GM18505 (cell line): ENCODE results near the gene IPO13.

ENCODE experiments used
- ATAC-seq: cut with Tn5 transposase; IDR thresholded peaks from one replicate; pipeline ENCODE4 v1.9.1; 2021; ENCODE audit not compliant: unreplicated experiment
- POLR2A ChIP-seq: IDR thresholded peaks from 4 replicates; pipeline ENCODE4 v1.6.1; 2011; ENCODE audit warnings: borderline replicate concordance; ENCODE audit not compliant: insufficient read depth, insufficient read length; ENCODE audit errors: extremely low read depth

Gene IPO13

GRCh38 chr1:43935711-43936427 lies 10.9 kb upstream of the IPO13 start:
- no peak for TF ChIP-seq POLR2A
- no peak for ATAC-seq

- TF ChIP-seq POLR2A, result no peak
- ATAC-seq, result no peak
Observed at GRCh38 chr1:43936431-43937151, 10.2 kb upstream of the IPO13 start.

DNA sequence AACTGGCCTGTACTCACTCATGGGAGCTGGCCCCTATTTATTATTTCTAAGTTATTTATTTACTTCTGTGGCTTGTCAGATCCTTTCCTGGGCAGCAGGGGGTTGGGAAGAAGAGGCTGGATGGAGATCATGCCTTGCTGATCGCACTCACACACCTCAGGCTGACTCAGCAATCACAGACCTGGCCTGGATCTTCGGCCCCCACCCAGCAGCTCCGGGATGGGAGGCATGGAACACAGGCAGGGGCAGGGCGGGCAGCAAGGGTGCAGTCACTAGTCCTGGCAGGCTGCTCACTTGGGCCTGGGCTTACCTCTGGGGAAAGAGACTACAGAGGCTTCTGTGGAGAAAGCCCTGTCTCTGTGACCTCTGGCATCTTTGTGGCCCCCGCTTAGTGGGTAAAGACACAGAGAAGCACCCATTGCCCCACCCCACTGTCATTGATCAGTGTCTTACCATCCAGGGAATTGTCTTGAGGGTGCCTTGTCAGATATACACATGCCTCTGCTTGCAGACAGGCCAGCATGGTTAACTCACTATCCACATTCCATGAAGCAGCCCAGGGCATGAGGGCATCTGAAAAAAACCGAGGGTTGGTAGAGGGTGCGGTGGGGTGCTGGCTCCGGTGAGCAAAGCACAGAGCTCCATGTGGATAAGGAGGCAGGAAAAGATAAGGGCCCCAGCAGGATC lies 9.4 kb upstream of the IPO13 start:
- no peak for TF ChIP-seq POLR2A
- ATAC-seq, result no peak

DNA sequence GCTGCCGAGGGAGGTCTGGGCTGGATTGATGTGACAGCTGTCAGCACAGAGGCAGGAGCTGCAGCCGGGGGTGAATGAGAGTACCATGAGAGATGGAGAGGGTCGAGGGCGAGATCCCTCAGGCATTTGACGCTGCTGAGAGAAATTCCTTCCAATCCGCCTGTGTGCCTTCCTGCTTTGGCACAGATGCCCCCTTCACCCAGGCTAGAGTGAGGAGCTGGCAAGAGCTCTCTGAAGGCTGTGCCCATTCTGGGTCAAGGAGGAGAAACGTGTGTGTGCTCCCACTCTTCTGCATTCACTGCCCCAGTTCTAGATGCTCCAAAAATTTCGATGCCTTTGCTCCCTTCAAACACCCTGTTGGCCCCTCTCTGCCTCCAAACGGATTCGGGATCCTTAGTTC lies 8.4 kb upstream of the IPO13 start:
- no peak for ATAC-seq
- no peak for TF ChIP-seq POLR2A

- no peak for ATAC-seq
- no peak for TF ChIP-seq POLR2A
Observed at GRCh38 chr1:43938892-43939587, 7.7 kb upstream of the IPO13 start.

- no peak for ATAC-seq
- TF ChIP-seq POLR2A, result no peak
Observed at GRCh38 chr1:43942411-43942810, 4.3 kb upstream of the IPO13 start.

DNA sequence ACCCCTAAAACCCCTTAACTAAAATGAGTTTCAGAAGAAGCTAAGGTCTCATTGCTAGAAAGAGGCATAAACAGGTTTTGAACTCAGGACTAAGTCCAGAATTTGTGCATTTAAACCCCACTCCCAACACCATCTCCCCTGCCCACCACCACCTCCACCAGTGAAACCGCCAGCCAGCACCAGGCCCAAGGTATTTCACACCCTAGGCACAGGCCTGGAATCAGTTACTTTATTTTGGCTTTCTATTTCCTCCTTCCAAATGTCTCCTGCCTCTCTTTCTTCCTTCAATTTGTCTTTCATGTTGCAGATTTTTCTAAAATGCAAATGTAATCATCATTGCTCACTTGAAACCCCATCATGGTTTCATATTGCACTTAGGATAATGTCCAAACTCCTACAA lies 1.9 kb upstream of the IPO13 start:
- TF ChIP-seq POLR2A, result no peak
- no peak for ATAC-seq

DNA sequence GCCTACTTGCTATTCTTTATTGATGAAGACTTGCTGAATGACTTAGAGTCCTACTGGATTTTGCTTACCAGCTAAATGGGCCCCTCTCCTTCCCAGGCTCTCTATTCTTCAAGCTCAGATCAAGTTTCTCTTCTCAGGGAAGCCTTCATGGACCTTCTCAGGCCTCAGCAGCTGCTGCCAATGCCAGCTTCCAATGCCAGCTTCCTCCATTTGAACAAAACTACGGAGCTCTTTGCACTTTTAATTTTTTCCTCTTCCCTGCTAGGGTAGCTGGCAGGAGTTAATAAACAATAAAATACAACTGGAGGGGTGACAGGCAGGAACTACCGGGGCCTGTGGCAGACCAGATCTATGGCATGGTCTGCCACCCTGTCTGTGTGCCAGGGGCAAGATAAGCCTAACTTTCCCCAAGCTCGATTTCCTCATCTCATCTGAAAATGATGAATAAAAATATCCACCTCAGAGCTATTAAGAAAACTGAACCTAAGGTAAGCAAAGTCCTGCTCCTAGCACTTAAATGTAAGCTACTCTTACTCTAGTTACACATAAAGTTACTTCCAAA lies 995 bp upstream of the IPO13 start:
- no peak for ATAC-seq
- no peak for TF ChIP-seq POLR2A

DNA sequence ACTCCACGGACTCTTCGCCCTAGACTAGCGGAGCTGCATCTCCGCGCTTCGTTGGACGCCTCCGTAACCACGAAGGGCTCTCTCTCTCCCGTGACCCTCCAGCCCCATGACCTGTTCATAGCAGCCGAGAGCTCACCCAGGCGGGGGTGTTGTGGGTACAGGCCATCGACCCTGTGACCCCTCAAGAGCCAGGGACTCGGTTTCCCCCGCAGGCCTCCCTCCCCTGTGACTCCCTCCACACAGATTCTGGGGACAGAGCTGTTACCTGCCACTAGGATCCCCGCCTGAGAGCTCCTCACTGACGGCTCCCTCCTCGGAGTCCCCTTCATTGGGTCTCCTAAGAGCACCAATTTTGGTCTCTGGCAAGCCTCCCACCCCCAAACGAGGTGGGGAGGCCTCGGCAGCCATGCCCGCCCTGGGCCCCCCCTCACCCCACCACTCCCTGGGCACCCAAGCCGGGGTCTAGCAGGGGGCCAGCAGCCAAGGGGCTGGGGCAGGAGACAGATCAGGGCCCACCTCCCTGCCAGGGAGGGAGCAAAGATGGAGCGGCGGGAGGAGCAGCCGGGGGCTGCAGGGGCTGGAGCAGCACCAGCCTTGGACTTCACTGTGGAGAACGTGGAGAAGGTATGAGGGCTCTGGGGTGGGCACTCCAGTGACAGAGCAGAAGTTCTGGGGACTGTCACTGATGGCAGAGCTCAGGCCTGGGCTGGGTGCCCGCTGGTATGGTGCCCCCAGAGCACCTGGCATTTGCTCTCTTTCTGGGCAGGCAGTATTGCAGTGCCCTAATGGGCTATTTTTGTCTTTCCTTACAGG lies 517 bp downstream of the IPO13 start:
- no peak for TF ChIP-seq POLR2A
- ATAC-seq, result no peak

DNA sequence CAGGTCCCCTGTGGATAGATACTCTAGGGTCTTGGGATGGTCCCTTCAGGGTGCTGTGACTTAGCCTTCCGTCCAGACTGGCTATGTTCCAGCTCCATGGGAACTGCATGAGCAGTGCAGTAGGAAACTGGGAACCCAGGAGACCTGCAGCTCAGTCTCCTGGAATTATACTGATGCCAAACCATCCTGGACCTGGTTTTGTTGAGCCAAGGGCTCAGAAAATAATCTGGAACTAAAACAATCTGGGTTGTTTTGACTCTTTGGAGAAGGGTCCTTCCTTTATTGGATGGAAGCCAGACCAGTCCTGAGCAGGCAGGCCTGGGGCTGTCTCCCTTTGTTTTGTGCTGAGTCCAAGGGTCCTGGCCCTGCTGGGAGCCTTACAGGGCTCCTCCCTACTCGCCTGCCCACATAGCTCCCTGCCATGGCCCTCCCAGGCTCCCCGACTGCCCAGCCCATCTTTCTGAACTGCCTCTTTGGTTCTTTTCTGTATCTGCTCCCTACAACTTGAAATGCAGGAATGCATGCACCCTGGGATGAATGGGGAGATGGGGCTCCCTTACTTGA lies 1.2 kb downstream of the IPO13 start:
- ATAC-seq, result no peak
- no peak for TF ChIP-seq POLR2A

- ATAC-seq, result no peak
- no peak for TF ChIP-seq POLR2A
Observed at GRCh38 chr1:43949678-43950077, 2.9 kb downstream of the IPO13 start.
